ENCODE data around the gene COBL. TPM values are rescaled to one million over a fixed set of nuclear protein-coding genes. Genes with fewer than 3 reads are reported as not detected.

Gene COBL
- total RNA-seq, 1 experiment from 2014 or later, result 51.4 TPM

- H3F3A ChIP-seq (ENCODE audit: insufficient read depth, low read depth), result peaks cover 23% of the 10 kb centered on the region; the same call in 1 of the 2 replicates
- H3K27me3 ChIP-seq (ENCODE audit: insufficient read depth, low read depth), result no peaks in the 10 kb centered on the region
- H3K36me3 ChIP-seq (ENCODE audit: low read depth), result no peaks in the 10 kb centered on the region
- BruUV-seq (replicated peaks), result TSS peak; percentile 60
- H3K79me2 ChIP-seq (ENCODE audit: low read depth), result no peaks in the 10 kb centered on the region
- TF ChIP-seq EZH2 (IDR thresholded peaks at IDR 0.05; ENCODE audit: low read depth), result no peak
- no peak for TF ChIP-seq CTCF (conservative IDR thresholded peaks at IDR 0.05)
- no peak overlapping the region for H3K4me2 ChIP-seq
- peaks cover 20% of the 10 kb centered on the region for H3K4me1 ChIP-seq (replicated peaks; ENCODE audit: insufficient read depth)
- H3K9me2 ChIP-seq (ENCODE audit: insufficient read depth), result no peaks in the 10 kb centered on the region
- no peaks in the 10 kb centered on the region for H4K20me1 ChIP-seq (ENCODE audit: insufficient read depth)
- H3K9me3 ChIP-seq (ENCODE audit: insufficient read depth, low read depth), result no peaks in the 10 kb centered on the region
- intact Hi-C loops (cut with micrococcal nuclease; ENCODE audit: unreplicated experiment), result no loop called here
- H3K4me3 ChIP-seq, result no peak overlapping the region
- H3K27ac ChIP-seq, result no peak overlapping the region
- CTCF ChIA-PET, result no interaction called here
- H2AFZ ChIP-seq, result no peak overlapping the region
- POLR2A ChIA-PET (ENCODE audit: unreplicated experiment), result no interaction called here
- DNase-seq, result no peak
Measured at GRCh38 chr7:51027935-51028830, 288.4 kb downstream of the COBL start.

- ChIA-PET CTCF (no interaction called here), POLR2A (ENCODE audit: unreplicated experiment) (no interaction called here)
- intact Hi-C loops (cut with micrococcal nuclease; ENCODE audit: unreplicated experiment), result no loop called here
- no peak overlapping the region for H3K27ac ChIP-seq
- no peak for TF ChIP-seq EZH2 (IDR thresholded peaks at IDR 0.05; ENCODE audit: low read depth)
- TF ChIP-seq CTCF (conservative IDR thresholded peaks at IDR 0.05), result no peak
- peaks cover 20% of the 10 kb centered on the region for H3K4me1 ChIP-seq (replicated peaks; ENCODE audit: insufficient read depth)
- no peak overlapping the region for H3K4me3 ChIP-seq
- no peaks in the 10 kb centered on the region for H4K20me1 ChIP-seq (ENCODE audit: insufficient read depth)
- no TSS peak for BruUV-seq (replicated peaks)
- H3K27me3 ChIP-seq (ENCODE audit: insufficient read depth, low read depth), result no peaks in the 10 kb centered on the region
- H3K4me2 ChIP-seq, result no peak overlapping the region
- no peaks in the 10 kb centered on the region for H3K79me2 ChIP-seq (ENCODE audit: low read depth)
- H3K9me3 ChIP-seq (ENCODE audit: insufficient read depth, low read depth), result no peaks in the 10 kb centered on the region
- H3K36me3 ChIP-seq (ENCODE audit: low read depth), result no peaks in the 10 kb centered on the region
- no peak overlapping the region for H2AFZ ChIP-seq
- H3F3A ChIP-seq (ENCODE audit: insufficient read depth, low read depth), result peaks cover 23% of the 10 kb centered on the region; the same call in 1 of the 2 replicates
- no peak for DNase-seq
- H3K9me2 ChIP-seq (ENCODE audit: insufficient read depth), result no peaks in the 10 kb centered on the region
Measured at GRCh38 chr7:51027106-51027934, 289.3 kb downstream of the COBL start.

- no peaks in the 10 kb centered on the region for H3K9me2 ChIP-seq (ENCODE audit: insufficient read depth)
- no peaks in the 10 kb centered on the region for H3K9me3 ChIP-seq (ENCODE audit: insufficient read depth, low read depth)
- intact Hi-C loops (cut with micrococcal nuclease; ENCODE audit: unreplicated experiment), result no loop called here
- H3K36me3 ChIP-seq (ENCODE audit: low read depth), result no peaks in the 10 kb centered on the region
- no peak overlapping the region for H3K27ac ChIP-seq
- H3K4me1 ChIP-seq (replicated peaks; ENCODE audit: insufficient read depth), result peaks cover 20% of the 10 kb centered on the region
- no peak for TF ChIP-seq EZH2 (IDR thresholded peaks at IDR 0.05; ENCODE audit: low read depth)
- TF ChIP-seq CTCF (conservative IDR thresholded peaks at IDR 0.05), result no peak
- H3F3A ChIP-seq (ENCODE audit: insufficient read depth, low read depth), result peaks cover 23% of the 10 kb centered on the region; the same call in 1 of the 2 replicates
- BruUV-seq (replicated peaks), result no TSS peak
- H3K4me2 ChIP-seq, result no peak overlapping the region
- no peaks in the 10 kb centered on the region for H4K20me1 ChIP-seq (ENCODE audit: insufficient read depth)
- ChIA-PET CTCF (no interaction called here), POLR2A (ENCODE audit: unreplicated experiment) (no interaction called here)
- no peak overlapping the region for H2AFZ ChIP-seq
- H3K27me3 ChIP-seq (ENCODE audit: insufficient read depth, low read depth), result no peaks in the 10 kb centered on the region
- no peak overlapping the region for H3K4me3 ChIP-seq
- DNase-seq, result no peak
- no peaks in the 10 kb centered on the region for H3K79me2 ChIP-seq (ENCODE audit: low read depth)
Measured at GRCh38 chr7:51026341-51026740, 290.3 kb downstream of the COBL start.
